Measurements from ENCODE around the gene GMDS.

Gene GMDS

DNA sequence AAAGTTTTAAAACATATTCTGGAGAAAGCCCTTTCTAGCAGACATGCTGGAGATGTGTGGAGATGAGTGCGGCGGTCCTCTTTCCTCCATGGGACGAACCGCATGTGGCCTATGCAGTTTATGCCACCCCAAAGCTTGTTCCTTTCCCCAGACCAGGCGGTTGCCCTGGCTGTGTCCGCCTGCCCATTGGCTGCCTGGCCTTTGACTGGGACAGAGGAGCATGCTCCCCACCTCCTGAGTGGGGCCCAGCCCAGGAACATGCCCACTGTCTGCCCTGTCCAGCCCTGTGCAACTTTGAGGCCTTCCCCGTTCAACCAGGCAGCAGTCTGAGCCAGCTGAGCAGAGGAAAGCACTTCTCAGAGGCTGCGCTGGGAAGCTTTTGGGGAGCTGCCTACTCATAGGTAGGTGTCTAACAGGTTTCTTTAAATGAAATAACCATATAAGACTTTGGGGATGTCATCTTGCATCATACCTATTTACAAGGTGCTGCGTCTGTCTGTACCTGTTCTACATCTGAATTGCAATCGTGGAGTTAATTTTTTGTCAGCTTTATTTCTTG, 615.1 kb downstream of the GMDS start:
- no peak overlapping the region for H3K4me3 ChIP-seq
- in situ Hi-C loops (cut with MboI; ENCODE audit: low sequenced_read_pairs), result no loop called here
- H3K4me1 ChIP-seq, result no peaks in the 10 kb centered on the region
- no peak for DNase-seq (ENCODE audit: low spot score in 2 of 2)
- no peaks in the 10 kb centered on the region; the same call in 1 of the 2 replicates for H3K9me3 ChIP-seq
- no peaks in the 10 kb centered on the region for H3K27me3 ChIP-seq (ENCODE audit: low read depth)
- no peaks in the 10 kb centered on the region for H3K36me3 ChIP-seq (replicated peaks)

DNA sequence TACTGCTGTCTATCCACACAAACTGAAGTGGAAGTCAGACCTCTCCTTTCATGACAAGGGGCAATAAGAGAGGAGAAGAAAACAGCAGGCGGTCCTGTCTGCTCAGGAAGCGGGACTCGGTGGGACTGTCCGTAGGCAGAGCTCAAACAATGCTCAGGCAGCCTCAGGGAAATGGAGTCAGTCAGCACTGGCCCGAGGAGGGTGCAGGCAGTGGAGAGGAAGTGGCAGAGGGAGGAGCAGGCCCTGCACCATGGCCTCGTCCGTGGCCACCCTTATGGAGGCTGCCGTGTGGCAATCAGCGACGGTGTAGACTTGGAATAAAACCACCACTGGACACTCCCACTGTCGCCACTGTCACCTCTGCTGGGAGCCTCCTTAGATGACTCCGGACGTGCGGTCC, 616.1 kb downstream of the GMDS start:
- in situ Hi-C loops (cut with MboI; ENCODE audit: low sequenced_read_pairs), result no loop called here
- Histone ChIP-seq H3K27me3 (ENCODE audit: low read depth) (no peaks in the 10 kb centered on the region), H3K36me3 (replicated peaks) (no peaks in the 10 kb centered on the region), H3K4me3 (no peak overlapping the region), H3K4me1 (no peaks in the 10 kb centered on the region), H3K9me3 (no peaks in the 10 kb centered on the region; the same call in 1 of the 2 replicates)
- no peak for DNase-seq (ENCODE audit: low spot score in 2 of 2)

DNA sequence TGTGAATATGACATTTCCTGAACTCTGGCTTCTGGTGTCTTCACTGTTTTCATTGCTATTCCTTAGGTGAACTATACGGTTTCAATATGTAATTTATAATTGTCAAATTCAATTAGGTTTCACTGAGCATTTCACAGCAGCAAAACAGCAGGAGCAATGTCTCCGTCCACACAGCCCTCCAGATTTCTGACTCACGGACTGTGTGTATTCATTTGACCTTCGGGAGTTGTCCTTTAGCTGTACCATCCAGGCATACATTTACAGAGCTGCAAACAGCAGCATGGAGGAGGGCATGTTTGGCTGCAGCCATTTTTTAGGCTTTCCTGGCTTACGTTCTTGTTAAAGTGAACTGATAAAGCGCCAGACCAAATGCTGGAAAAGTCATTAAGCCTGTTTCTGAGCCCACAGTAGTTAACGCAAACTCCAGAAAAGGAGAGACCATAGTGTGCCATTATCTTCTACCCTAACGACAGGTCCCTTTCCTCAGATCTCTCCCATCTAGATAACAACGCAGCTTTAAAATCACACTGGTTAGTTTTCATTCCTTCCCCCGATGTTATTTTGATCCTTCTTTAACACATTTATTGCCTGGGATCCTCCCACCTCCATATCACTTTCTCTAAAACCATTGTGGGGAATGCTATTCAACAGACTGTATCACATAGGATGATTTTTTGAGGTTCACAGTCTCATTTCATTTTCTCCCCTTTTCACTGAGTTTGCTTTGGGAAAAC, 617.4 kb downstream of the GMDS start:
- Histone ChIP-seq H3K4me3 (no peak overlapping the region), H3K4me1 (no peaks in the 10 kb centered on the region), H3K36me3 (replicated peaks) (no peaks in the 10 kb centered on the region), H3K9me3 (no peaks in the 10 kb centered on the region; the same call in 1 of the 2 replicates), H3K27me3 (ENCODE audit: low read depth) (no peaks in the 10 kb centered on the region)
- no peak for DNase-seq (ENCODE audit: low spot score in 2 of 2)
- in situ Hi-C loops (cut with MboI; ENCODE audit: low sequenced_read_pairs), result no loop called here

DNA sequence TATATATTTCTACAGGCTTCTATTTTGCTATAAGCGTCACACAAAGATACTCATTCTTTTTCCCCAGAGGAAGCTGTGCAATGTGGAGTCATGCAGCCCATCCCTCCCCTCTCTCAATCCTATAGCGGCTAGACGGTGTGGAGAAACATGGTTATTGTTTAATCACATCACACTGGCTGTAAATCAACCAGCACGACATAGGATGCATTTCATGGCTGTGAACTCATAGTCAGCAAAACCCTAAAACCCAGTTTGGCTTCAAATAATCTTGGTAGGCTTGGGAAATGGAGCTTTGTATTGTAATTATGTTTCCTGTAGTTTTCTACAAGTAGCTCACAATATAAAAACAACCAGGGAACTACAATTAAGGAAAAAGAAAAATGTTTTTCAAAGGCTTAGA, 618.9 kb downstream of the GMDS start:
- in situ Hi-C loops (cut with MboI; ENCODE audit: low sequenced_read_pairs), result no loop called here
- no peaks in the 10 kb centered on the region for H3K27me3 ChIP-seq (ENCODE audit: low read depth)
- no peaks in the 10 kb centered on the region for H3K4me1 ChIP-seq

DNA sequence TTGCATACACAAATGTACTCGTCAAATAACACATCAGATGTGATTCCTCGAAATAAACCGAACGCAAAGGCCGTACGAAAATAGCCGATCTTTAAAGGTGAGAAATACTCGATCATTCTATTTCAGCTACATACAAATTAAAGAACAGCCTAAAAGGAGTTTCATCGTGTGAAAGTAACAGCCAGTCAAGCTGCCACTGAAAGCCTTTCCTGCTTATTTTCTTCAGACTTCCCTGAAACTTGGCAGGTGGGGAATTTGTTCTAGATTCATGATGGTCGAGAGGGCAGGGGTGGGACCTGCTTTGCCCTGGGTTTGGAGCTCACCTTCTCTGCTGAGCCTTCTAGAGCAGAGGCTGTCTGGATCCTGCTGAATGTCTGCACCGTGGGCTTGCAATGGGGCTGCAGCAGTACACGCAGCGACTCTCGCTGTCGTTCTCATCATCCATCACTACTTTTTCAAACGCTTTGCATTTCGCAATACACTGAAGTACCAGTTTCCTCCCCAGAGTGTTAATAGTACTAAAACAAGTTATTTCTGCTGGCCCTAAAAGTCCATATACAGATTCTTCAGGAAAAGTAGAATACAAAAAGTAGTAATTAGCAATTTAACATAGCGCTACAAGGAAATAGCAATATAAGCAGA, 619.5 kb downstream of the GMDS start:
- DNase-seq (ENCODE audit: low spot score in 2 of 2), result no peak
- H3K4me1 ChIP-seq, result no peaks in the 10 kb centered on the region
- no peaks in the 10 kb centered on the region for H3K9me3 ChIP-seq
- in situ Hi-C loops (cut with MboI; ENCODE audit: low sequenced_read_pairs), result no loop called here
- no peaks in the 10 kb centered on the region for H3K36me3 ChIP-seq (replicated peaks)
- no peak overlapping the region for H3K4me3 ChIP-seq
- no peaks in the 10 kb centered on the region for H3K27me3 ChIP-seq (ENCODE audit: low read depth)

More for the DNA sequence above, 618.9 kb downstream of the GMDS start:
- DNase-seq (ENCODE audit: low spot score in 2 of 2), result no peak
- Histone ChIP-seq H3K36me3 (replicated peaks) (no peaks in the 10 kb centered on the region), H3K4me3 (no peak overlapping the region), H3K9me3 (no peaks in the 10 kb centered on the region)

DNA sequence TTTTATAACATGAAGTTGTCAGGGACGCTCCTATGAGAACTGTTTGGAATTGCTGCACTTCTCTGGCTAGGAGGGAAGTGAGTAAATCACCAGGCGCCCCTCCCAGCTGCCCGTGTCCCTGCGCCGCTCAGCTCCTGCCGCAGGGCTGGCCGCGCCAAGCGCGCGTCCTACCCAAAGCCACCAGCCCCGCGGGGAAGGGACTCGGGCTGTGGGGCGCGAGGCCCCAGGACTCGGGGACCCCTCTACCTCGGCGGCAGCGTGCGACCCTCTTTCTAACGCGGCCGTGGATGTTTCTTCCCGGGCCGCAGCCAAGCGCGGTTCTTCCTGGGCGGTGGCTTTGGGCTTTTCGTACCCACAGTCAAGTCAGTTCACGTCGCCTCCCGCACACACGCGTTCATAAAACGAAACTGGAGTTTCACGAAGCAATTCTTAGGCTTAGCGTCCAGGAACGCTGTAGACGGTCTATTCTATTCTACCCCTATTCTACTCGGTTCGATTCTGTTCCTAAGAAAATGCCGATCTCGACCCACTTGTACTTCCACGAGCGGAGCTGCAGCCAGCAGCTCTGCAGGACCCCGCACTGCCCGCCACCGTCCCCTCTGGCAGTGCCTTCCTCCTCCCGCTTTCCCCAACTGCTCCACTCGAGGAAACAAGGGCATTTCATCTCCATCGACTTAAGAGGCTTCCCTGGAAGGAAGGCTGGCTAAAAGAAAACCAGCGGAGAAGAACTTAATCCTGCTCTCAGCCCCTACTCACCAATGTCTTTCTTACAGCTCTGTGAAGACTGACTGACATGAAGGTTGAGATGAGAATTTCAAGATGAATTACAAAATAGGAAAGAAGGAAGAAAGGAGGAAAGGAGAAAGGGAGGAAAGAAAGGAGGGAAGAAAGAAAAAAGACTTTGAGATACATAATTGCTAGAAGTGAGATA, 620.3 kb downstream of the GMDS start:
- Histone ChIP-seq H3K27me3 (ENCODE audit: low read depth) (no peaks in the 10 kb centered on the region), H3K9me3 (no peaks in the 10 kb centered on the region), H3K4me3 (no peak overlapping the region), H3K36me3 (replicated peaks) (no peaks in the 10 kb centered on the region), H3K4me1 (no peaks in the 10 kb centered on the region)
- in situ Hi-C loops (cut with MboI; ENCODE audit: low sequenced_read_pairs), result loop anchor here (25.0 kb wide), 1 partner anchor 487 kb away; no protein-coding TSS in a partner anchor
- no peak for DNase-seq (ENCODE audit: low spot score in 2 of 2)

DNA sequence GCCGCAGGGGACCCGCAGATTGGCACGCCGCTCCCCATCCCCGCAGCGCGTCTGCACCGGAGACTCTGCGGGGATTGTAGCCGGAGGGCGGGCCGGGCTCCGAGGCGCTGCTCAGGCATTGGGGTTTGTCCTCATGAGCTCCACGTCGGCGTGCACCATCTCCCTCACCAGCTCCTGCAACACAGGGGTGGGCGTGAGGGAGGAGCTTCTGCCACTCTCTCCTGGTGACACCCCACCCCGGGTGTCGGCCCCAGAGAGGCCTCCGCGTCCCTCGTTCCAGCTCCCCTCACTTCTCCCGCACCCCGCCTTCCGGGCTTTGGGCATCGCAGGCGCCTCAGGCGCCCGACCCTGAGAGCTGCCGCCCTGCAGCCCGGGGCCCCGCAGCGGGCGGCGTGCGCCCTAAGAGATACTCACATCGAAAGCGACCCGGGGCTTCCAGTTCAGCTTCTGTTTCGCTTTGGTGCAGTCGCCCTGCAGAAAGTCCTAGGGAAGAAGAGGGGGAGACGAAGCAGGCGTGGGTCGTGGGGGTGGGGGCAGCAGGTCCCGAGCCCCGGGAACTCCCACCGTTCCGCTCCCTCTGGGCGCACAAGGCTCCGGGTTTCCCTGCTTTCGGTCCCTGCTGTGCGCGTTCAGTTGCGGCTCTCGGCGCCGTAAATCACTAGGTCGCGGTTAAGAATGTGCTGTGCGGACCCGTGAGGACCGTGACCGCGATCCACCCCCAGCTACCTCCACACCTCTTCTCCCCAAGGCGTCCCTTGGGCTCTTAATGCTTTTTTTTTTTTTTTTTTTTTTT, 621.2 kb downstream of the GMDS start:
- Histone ChIP-seq H3K27me3 (ENCODE audit: low read depth) (no peaks in the 10 kb centered on the region), H3K4me3 (no peak overlapping the region), H3K36me3 (replicated peaks) (no peaks in the 10 kb centered on the region), H3K4me1 (no peaks in the 10 kb centered on the region), H3K9me3 (no peaks in the 10 kb centered on the region)
- no peak for DNase-seq (ENCODE audit: low spot score in 2 of 2)
- in situ Hi-C loops (cut with MboI; ENCODE audit: low sequenced_read_pairs), result loop anchor here (25.0 kb wide), 1 partner anchor 488 kb away; no protein-coding TSS in a partner anchor

DNA sequence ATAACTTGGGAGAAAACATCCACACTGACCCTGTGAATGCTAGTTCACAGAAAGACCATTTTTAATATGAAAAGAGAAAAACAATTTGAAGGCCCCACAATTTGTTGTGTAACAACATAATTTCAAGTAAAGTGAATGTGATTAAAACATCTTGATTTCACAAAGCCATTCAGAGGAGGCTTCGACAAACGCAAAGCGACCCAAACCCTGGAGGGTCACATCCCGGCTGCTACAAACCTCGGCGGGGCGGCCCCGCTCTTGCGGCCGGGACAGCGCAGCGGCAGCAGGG, 621.7 kb downstream of the GMDS start:
- DNase-seq (ENCODE audit: low spot score in 2 of 2), result no peak
- H3K9me3 ChIP-seq, result no peaks in the 10 kb centered on the region
- no peaks in the 10 kb centered on the region for H3K36me3 ChIP-seq (replicated peaks)
- no peak overlapping the region for H3K4me3 ChIP-seq
- no peaks in the 10 kb centered on the region for H3K27me3 ChIP-seq (ENCODE audit: low read depth)
- in situ Hi-C loops (cut with MboI; ENCODE audit: low sequenced_read_pairs), result loop anchor here (25.0 kb wide), 1 partner anchor 489 kb away; no protein-coding TSS in a partner anchor
- H3K4me1 ChIP-seq, result no peaks in the 10 kb centered on the region

DNA sequence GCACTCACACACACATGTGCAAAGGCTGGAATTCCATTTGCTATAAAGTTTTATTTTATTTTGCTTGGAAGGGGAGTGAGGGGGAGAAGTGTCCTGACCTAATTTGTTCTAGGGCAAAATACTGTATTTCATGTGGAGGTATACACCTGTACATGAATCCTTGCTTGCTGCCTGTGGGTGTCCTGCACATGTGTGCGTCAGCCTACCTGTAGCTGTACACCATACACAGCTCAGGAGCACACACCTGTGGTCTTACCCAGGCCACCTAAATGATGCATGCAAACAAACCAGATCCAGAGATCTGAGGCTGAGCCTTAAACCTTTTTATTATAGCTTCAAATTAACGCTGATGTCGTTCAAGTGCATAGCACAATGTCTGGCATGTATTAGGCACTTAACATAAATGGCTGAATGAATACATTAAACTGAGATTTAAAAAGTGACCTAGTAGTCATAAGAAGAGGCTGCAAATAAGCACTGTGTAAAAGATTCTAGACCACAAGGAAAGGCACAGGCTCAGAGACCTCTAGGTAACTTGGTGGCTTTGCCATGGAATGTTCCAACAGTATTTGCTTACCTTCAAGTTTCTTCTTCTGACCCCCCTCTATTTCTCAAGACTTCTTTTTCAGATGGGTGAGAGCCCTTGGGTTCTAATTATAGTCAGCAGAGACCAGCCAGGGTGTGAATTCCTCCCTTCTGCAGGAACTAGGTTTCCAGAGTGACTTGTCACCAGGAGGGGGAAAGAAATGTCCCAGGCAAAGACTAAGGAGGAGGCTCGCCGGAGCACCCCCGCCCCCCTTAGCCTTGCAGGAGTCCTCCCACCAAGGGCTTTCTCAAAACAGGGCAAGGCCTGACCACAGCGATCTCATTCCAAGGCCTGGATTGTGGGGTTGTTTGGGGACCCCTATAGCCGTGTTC, 622.3 kb downstream of the GMDS start:
- H3K9me3 ChIP-seq, result no peaks in the 10 kb centered on the region
- no peaks in the 10 kb centered on the region for H3K36me3 ChIP-seq (replicated peaks)
- H3K4me3 ChIP-seq, result no peak overlapping the region
- in situ Hi-C loops (cut with MboI; ENCODE audit: low sequenced_read_pairs), result loop anchor here (25.0 kb wide), 1 partner anchor 489 kb away; no protein-coding TSS in a partner anchor
- no peaks in the 10 kb centered on the region for H3K27me3 ChIP-seq (ENCODE audit: low read depth)
- no peaks in the 10 kb centered on the region for H3K4me1 ChIP-seq
- DNase-seq (ENCODE audit: low spot score in 2 of 2), result no peak

DNA sequence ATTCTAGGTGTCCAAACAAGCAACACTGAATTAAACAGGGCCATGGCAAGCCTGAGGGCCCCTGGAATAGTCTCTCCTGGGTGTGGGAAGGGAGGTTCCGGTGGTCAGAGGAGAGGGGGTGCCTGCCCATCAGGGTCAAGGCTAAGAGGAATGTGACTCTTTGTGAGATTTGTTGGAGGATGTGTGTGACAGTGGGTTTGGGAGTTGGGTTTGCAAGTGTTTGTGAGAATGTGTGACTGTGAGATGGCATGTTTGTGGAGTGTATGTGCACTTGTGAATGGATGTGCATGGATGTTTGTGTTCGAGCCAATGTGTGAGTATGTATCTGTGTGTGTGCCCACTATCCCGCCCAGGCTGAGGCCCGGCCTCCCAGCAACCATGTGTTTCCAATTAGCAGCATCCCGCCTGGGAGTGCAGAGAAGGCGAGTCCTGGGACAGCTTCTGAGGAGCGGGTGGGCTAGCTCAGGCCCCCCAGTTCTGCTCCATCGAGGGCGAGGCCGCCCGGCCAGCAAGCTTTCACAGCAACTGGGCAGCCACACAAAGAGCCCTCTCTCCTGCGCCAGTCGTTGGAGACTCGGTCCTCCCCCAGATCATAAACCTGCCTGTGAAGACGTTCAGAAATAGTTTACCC, 623.1 kb downstream of the GMDS start:
- Histone ChIP-seq H3K4me1 (no peaks in the 10 kb centered on the region), H3K27me3 (ENCODE audit: low read depth) (no peaks in the 10 kb centered on the region), H3K36me3 (replicated peaks) (no peaks in the 10 kb centered on the region), H3K9me3 (no peaks in the 10 kb centered on the region), H3K4me3 (no peak overlapping the region)
- DNase-seq (ENCODE audit: low spot score in 2 of 2), result no peak
- in situ Hi-C loops (cut with MboI; ENCODE audit: low sequenced_read_pairs), result loop anchor here (25.0 kb wide), 1 partner anchor 490 kb away; no protein-coding TSS in a partner anchor

DNA sequence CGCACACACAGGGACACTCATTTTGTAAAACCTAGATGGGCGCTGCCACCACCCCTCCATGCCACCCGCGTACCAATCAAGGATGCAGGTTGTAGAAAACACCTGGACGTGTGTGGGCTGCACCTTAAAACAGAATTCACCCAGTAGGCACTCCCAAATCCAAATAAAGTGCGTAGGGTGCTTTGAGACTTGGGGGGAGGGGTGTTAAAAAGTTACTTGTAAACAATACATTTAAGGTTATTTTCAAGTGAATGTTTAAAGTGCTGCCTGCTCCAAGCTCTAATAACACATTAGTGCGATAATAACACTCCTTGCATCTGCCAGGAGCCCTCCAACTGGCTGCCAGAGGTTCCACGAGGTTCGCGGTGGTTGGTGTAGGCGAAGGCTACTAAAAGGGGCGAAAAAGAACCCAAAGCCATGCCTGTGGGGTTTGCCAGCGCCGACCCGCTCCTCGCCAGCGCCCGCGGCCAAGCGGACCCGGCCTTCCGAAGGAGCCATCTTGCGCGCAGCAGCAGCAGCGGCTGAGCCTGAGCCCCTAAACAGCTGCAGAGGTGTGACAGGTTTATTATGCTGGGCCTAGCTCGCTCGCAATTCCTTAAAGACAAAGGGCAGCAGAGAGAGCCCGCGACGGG, 624.2 kb downstream of the GMDS start:
- Histone ChIP-seq H3K4me3 (no peak overlapping the region), H3K36me3 (replicated peaks) (no peaks in the 10 kb centered on the region), H3K27me3 (ENCODE audit: low read depth) (no peaks in the 10 kb centered on the region), H3K9me3 (no peaks in the 10 kb centered on the region), H3K4me1 (no peaks in the 10 kb centered on the region)
- in situ Hi-C loops (cut with MboI; ENCODE audit: low sequenced_read_pairs), result loop anchor here (25.0 kb wide), 1 partner anchor 491 kb away; no protein-coding TSS in a partner anchor
- no peak for DNase-seq (ENCODE audit: low spot score in 2 of 2)
